Osteoblast (primary cell): Measurements from ENCODE around the gene MIEF1. TPM values are rescaled to one million over a fixed set of nuclear protein-coding genes. Genes with fewer than 3 reads are reported as not detected.
A peak's percentile ranks its signal among the peaks of the same experiment; 100 is the strongest.

ENCODE experiments used
- DNase-seq: peaks from one replicate; pipeline ENCODE4 v3.0.0; 2011; ENCODE audit warnings: low spot score, mixed read lengths; ENCODE audit not compliant: insufficient read length; ENCODE audit errors: missing footprints
- H2AFZ ChIP-seq: 2 replicates; pipeline ENCODE4 v1.6.0; 2011; ENCODE audit warnings: mild to moderate bottlenecking, low read length
- H3K27ac ChIP-seq: 2 replicates; pipeline ENCODE4 v1.5.1; 2011; ENCODE audit warnings: mild to moderate bottlenecking, low read depth, low read length, moderate library complexity
- H3K27me3 ChIP-seq: 2 replicates; pipeline ENCODE4 v1.6.0; 2012; ENCODE audit warnings: mild to moderate bottlenecking, control low read depth, inconsistent platforms, low read length, moderate library complexity; ENCODE audit not compliant: insufficient read depth
- H3K36me3 ChIP-seq: 2 replicates; pipeline ENCODE4 v1.5.1; 2011; ENCODE audit warnings: mild to moderate bottlenecking, low read length, control low read depth, moderate library complexity; ENCODE audit not compliant: insufficient read depth
- H3K4me1 ChIP-seq: 2 replicates; pipeline ENCODE4 v1.5.1; 2011; ENCODE audit warnings: mild to moderate bottlenecking, low read length, control low read depth, moderate library complexity; ENCODE audit not compliant: insufficient read depth
- H3K4me2 ChIP-seq: 2 replicates; pipeline ENCODE4 v1.6.0; 2011; ENCODE audit warnings: mild to moderate bottlenecking, low read length; ENCODE audit not compliant: insufficient read depth
- H3K4me3 ChIP-seq: fragments of 200-600 bp; sonication (generic); 3 replicates; pipeline ENCODE4 v1.5.1; 2012; ENCODE audit warnings: mild to moderate bottlenecking, low read length, inconsistent platforms; ENCODE audit not compliant: insufficient read depth
- H3K79me2 ChIP-seq: 2 replicates; pipeline ENCODE4 v1.6.0; 2012; ENCODE audit warnings: mild to moderate bottlenecking, low read length, control low read depth, inconsistent platforms; ENCODE audit not compliant: insufficient read depth
- H3K9me3 ChIP-seq: 2 replicates; pipeline ENCODE4 v1.5.1; 2011; ENCODE audit warnings: low read depth, low read length, control low read depth
- H4K20me1 ChIP-seq: 2 replicates; pipeline ENCODE4 v1.6.0; 2012; ENCODE audit warnings: mild to moderate bottlenecking, low read length, control low read depth; ENCODE audit not compliant: insufficient read depth
- total RNA-seq: library from RNA; depleted of rRNA; stranded (reverse); fragments of >200 nt; gene quantifications from 2 replicates; pipeline ENCODE4 v1.2.3, GENCODE V29; 2012
- TF ChIP-seq, protein P1 (sequence below): IDR thresholded peaks from 2 replicates; pipeline ENCODE4 v1.5.1; 2011; ENCODE audit warnings: mild to moderate bottlenecking, low read depth, low read length, moderate library complexity; ENCODE audit errors: extremely low read depth

MIEF1 gene
- total RNA-seq, 1 donor: 23.5 TPM

DNA sequence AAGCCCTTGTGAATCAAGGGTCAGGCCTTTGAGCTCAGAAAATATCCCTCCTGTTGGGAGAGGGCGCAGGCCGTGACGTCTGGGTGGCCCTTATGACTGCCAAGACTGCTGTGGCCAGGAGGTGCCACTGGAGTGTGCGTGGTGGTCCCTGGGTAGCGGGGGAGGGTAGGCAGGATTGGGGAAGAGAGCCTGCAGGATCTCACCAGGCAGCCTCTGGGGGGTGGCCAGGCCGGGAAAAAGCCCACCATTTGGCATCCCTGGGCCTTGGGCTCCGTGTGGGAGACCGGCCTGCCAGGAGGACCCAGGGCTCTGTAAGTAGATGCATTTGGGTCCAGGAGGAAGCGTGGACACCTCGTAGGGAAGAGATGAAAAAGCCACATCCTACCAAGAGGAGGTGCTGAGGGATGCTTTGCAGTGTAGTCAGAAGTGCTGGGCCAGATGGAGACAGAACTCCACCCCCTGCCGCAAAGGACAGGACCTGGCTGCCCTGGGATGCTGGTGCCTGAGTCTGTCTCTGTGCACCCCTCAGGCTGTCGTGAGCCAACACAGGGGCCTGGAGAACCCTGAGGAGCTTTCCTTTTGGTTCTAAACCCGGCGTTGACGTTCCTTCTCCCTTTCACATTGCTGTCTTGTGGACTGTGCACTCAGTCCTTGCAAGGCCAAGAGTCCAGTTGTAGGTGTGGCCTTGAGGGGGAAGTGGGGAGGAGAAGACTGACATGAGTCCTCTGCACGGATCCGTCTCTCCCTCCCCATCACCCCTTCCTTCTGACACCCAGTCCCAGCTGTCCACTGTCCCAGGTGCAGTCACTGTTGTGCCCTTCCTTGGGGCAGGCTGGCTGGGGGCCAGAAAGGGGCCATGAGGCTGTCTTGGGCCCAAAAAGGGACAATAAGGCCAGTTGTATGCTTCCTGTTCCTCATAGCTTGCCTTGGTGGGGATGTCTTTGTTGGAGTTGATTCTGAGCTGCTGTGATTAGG lies 12.7 kb upstream of the MIEF1 start:
- TF ChIP-seq, protein P1, sequence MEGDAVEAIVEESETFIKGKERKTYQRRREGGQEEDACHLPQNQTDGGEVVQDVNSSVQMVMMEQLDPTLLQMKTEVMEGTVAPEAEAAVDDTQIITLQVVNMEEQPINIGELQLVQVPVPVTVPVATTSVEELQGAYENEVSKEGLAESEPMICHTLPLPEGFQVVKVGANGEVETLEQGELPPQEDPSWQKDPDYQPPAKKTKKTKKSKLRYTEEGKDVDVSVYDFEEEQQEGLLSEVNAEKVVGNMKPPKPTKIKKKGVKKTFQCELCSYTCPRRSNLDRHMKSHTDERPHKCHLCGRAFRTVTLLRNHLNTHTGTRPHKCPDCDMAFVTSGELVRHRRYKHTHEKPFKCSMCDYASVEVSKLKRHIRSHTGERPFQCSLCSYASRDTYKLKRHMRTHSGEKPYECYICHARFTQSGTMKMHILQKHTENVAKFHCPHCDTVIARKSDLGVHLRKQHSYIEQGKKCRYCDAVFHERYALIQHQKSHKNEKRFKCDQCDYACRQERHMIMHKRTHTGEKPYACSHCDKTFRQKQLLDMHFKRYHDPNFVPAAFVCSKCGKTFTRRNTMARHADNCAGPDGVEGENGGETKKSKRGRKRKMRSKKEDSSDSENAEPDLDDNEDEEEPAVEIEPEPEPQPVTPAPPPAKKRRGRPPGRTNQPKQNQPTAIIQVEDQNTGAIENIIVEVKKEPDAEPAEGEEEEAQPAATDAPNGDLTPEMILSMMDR: no peak
- Histone ChIP-seq H3K4me2 (no peak overlapping the region), H3K9me3 (no peaks in the 10 kb centered on the region), H3K36me3 (no peaks in the 10 kb centered on the region), H3K4me3 (no peak overlapping the region), H3K27me3 (no peaks in the 10 kb centered on the region), H3K4me1 (peaks cover 10% of the 10 kb centered on the region), H3K79me2 (no peaks in the 10 kb centered on the region), H4K20me1 (no peaks in the 10 kb centered on the region), H2AFZ (no peak overlapping the region), H3K27ac (no peak overlapping the region)
- DNase-seq: peak; percentile 88

DNA sequence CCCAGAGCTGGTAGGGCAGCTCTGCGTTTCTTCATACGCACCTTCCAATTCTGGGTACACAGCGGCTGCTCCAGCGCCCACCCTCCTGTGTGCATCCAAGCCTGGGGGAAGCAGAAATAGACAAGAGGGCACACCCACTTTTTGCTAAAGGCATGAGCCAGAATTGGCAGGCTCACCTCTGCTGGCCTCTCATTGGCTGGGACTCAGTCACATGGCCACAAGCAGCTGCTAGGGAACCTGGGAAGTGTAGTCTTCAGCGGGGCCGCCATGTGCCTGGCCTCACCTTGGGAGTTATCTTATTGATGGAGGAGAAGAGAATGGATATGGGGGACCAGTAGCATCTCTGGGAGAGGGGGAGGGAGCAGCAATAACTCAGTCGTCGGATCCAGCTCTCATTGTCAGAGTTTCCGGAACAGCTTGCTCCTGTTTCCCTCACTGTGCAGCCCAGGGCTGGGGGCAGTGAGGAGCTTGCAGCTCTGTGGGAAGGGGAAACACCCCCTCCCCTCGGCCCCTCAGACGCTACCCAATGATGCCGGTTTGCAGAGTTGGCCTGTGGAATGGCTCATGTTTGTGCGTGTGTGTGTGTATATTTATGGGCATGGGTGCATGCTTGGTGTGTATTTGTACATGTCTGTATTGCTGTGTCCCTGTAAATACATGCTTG lies 11.8 kb upstream of the MIEF1 start:
- Histone ChIP-seq H3K36me3 (no peaks in the 10 kb centered on the region), H3K4me3 (no peak overlapping the region), H3K9me3 (no peaks in the 10 kb centered on the region), H3K4me1 (peaks cover 16% of the 10 kb centered on the region), H3K4me2 (no peak overlapping the region), H3K79me2 (no peaks in the 10 kb centered on the region), H4K20me1 (no peaks in the 10 kb centered on the region), H2AFZ (peak overlapping the region; percentile 15), H3K27ac (no peak overlapping the region), H3K27me3 (no peaks in the 10 kb centered on the region)
- TF ChIP-seq, protein P1: no peak
- peak; percentile 100 for DNase-seq

DNA sequence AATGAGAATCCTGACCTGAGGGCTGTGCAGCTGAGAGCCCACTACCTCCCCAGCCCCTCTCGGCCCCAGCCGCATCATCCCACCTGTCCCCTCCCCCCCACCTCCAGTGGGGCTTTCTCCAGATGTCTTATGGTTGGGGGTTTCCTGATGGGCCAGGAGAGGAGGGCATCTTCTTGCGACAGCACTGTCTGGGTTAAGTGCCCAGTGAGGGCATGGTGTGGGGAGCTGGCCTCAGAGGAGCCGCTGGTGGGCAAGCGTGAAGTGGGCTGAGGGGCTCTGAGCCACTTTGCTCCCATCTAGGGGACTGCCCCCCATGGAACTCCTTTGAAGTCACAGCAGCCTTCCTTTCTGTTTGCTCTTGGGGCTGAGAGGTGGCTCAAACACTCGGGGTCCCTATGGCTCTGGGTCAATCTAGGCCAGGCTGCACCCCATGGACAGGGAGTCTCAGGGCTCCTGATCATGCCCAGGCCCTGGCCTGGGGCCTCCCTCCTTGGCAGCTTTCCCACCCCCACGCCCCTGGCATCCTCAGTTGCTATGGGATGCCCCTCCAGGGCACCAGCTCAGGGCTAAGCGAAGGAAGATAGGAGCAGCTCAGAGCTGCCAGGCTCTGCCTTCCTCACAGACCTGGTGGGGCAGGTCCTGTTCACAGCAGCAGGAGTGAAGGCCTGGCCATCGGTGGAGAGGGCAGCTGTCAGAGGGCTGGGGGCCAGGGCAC lies 11.0 kb upstream of the MIEF1 start:
- H3K4me2 ChIP-seq: no peak overlapping the region

More for the DNA sequence above, 11.0 kb upstream of the MIEF1 start:
- TF ChIP-seq, protein P1: no peak
- H3K9me3 ChIP-seq: no peaks in the 10 kb centered on the region
- no peak overlapping the region for H2AFZ ChIP-seq
- H3K27ac ChIP-seq: no peak overlapping the region
- H3K36me3 ChIP-seq: no peaks in the 10 kb centered on the region
- no peaks in the 10 kb centered on the region for H3K79me2 ChIP-seq
- no peaks in the 10 kb centered on the region for H4K20me1 ChIP-seq
- no peak overlapping the region for H3K4me3 ChIP-seq
- no peaks in the 10 kb centered on the region for H3K27me3 ChIP-seq
- DNase-seq: peak; percentile 68
- peaks cover 16% of the 10 kb centered on the region for H3K4me1 ChIP-seq
